Measurements from ENCODE around the gene ACTR6.
"Not testable (repeated sequence)": the region's sequence is repeated elsewhere in the genome, so short reads cannot be mapped to it uniquely, and the experiment has no call there.

ACTR6 gene

DNA sequence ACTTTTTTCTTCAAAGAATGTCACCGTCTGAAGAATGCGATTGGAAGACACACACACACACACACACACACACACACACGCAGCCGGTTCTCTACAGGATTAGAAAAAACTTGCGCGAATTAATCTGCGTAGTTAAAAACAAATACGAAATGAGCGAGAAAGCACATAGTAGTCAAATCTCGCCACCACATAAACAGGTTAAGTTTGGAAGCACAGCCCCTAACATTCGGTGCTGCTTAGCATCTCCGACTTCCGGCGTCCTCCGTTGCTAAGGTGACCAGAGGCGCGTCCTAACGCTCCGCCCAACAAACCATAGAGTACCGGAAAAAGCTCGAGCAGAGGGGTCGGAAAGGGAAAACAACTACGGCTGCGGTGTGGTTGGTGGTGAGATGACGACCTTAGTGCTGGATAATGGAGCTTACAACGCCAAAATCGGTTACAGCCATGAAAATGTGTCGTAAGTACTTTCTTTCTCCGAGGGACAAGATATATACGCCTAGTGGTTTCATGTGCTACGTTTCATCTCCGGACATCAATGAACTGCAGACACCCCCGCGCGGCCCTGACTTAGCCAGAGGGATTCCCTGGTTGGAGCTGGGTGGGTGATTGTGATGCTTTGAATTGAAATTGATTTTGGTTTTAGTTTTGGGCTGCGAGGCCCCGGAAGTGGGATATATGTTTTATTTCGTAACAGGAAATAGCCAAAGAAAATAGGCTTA, at the start of gene ACTR6:
Gene ACTR6, plus strand, starts transcription at position 353 of the 719 bp plus-strand sequence. Its CDS starts 37 bp downstream, at position 390.
- DNase-seq = peak; percentile 97

GRCh38 chr12:100151769-100152168, 48.8 kb upstream of the ACTR6 start:
- no peak for DNase-seq

- no peak for DNase-seq
Observed at GRCh38 chr12:100153131-100153530, 47.5 kb upstream of the ACTR6 start.

- peak; percentile 80 for DNase-seq
Observed at GRCh38 chr12:100154474-100155247, 46.0 kb upstream of the ACTR6 start.

DNA sequence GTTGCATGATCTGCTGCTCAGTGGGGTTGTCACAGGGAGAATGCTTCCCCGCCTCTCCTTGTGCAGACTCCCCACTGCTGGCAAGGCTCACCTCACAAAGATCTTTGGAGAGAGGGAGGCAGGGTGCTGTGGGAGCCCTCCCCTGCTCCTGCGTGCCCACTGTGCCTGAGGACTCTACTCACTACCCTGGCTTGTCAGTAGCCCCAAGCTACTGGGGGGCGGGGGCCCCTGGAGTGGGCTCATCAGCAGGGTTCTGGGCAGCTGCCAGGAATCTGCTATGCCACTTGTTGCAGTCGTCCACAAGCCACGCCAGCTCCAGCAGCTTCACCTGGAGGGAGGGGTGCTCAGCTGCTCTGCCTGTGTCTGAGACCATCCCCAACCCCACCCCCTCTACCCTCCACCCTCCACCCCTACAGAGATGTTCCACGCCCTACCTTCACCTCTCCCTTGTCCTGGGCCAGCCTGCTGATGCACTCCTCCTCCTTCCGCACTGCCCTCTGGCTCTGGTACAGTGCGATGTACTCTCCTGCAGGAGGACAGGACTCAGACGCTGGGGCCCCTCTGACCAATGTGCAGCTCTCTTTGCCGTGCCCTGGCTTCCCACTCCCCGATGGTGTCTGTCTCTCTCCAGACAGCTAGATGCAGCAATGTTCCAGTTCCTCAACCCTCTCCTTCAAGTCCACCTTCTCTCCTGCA, 43.7 kb upstream of the ACTR6 start:
- no peak for DNase-seq

DNA sequence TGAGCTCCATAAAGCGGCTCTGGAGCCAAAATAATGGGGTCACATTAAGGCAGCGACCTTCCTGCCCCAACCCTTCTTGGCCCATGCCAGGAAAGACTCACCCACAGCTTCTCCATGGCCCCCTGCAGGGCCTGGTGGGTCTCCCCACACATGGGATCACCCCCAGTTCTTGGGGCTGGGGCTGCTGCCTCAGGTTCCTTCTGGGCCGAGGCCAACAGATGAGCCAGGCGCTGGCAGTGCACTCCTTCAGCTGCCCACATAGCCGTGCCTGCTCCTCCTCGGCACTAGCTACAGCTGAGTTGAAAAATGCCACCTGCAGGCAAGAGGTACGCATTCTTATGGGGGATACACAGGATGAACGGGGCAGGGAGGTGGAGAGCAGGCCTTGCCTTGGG, 43.2 kb upstream of the ACTR6 start:
- no peak for DNase-seq

- DNase-seq = no peak
Observed at GRCh38 chr12:100158535-100158934, 42.1 kb upstream of the ACTR6 start.

DNA sequence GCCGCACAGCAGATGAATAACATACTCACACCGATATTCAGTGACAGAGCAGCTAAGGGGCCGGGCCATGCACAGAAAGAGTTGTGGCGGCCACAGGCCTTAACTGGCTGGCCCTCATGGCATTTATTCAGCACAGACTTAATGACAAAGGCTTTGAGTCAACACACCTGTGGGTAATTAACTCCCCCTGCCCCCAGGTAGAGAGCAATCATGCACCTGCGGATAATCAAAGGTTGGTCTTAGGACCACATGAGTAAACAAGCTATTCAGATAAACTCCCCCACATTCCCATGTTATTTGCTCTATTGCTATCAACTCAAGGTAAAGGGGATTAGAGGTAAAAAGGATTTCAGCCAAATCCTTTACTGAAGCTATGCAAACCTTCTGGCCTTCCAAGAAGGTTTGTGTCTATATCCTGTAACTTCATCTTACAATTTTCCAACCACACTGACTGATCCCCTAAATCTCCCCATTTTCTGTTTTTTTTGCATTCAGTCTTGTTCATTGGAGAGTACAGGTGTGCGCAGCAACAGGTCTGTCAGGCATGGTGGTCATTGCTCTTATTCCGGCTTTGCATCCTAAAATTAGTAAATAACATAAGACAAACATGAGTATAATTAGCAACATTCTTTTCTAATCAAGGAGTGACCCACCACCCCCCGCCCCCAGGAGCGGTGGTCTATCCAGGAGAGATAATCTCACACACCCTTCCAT, 41.1 kb upstream of the ACTR6 start:
- no peak for DNase-seq

- DNase-seq = peak; percentile 77
Observed at GRCh38 chr12:100163416-100164152, 37.0 kb upstream of the ACTR6 start.

DNA sequence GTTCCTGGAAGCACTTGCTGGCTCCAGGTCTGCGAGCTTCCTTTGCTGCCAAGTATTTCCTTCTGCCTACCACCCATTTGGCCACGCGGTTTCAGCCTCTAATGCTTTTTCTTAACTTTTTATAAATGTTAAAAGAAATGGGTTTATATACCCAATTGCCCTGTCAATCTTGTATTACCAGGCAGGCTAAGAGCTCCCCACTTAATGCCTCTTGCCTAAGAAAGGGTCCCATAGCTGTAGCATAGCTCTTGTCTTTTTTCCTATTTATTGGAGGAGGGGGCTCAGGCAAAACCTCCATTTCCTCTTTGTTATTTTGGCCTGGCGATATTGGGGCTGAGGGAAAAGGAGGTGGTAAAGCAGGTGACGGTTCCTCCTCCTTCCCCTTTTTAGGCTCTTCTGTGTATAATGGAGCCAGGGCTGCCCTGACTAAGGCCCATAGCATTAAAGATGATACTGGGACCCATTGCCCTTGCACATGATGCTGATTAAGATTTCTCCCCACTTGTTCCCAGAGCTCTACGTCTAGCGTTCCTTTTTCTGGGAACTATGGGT, 36.4 kb upstream of the ACTR6 start:
- DNase-seq = no peak

DNA sequence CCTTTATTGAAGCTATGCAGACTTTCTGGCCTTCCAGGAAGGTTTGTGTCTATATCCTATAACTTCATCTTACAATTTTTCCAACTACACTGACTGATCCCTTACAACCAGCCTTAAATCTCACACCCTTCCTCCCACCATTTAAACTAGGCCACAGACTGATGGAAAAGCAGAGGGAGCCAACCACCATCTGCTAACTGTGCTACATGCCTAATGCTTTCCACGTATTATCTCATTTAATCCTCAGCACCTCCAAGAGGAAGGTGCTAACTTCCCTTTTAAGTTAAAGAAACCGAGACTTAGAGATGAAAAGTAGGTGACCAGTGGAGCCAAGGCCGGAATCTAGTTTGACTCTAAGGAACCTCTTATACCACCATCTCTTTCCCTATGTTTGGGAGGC, 35.3 kb upstream of the ACTR6 start:
- DNase-seq = no peak

- no peak for DNase-seq
Observed at GRCh38 chr12:100166232-100166631, 34.4 kb upstream of the ACTR6 start.

- no peak for DNase-seq
Observed at GRCh38 chr12:100168562-100168961, 32.1 kb upstream of the ACTR6 start.

DNA sequence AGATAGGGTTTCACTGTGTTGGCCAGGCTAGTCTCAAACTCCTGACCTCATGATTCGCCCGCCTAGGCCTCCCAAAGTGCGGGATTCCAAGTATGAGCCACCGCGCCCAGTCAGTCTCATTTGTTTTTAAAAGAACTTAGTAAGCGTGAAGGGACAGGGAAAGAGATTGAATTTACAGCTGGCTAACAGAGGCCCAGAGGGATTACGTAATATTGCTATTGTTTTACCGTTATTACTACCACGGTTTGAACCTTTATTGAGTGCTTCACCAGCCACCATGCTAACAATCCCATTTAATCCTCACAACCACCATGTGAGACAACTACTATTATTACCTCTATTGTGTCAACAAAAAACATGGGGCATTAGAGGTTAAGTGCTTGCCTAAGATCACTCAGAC, 31.3 kb upstream of the ACTR6 start:
- no peak for DNase-seq

GRCh38 chr12:100170313-100170858, 30.2 kb upstream of the ACTR6 start:
- no peak for DNase-seq

GRCh38 chr12:100171248-100171647, 29.4 kb upstream of the ACTR6 start:
- DNase-seq = no peak

DNA sequence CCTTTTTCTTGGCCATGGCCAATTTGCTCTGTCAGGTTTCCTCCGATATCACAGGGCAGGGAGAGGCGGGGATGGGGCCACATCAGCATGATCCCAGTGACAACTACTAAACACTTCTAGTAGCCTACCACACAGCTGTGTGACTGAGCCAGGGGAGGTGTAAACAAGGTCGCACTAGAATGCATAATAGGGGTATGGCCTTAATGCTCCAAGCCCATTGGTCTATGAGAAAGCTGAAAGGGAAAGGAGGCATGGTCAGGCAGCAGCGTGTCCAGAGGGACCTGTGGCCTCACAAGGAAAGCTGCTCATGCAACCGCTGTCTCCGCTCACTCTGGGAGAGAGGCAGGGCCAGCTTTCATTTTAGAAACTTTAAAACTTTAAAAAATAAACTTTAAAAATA, 27.5 kb upstream of the ACTR6 start:
- no peak for DNase-seq

- DNase-seq = no peak
Observed at GRCh38 chr12:100174495-100174894, 26.1 kb upstream of the ACTR6 start.

DNA sequence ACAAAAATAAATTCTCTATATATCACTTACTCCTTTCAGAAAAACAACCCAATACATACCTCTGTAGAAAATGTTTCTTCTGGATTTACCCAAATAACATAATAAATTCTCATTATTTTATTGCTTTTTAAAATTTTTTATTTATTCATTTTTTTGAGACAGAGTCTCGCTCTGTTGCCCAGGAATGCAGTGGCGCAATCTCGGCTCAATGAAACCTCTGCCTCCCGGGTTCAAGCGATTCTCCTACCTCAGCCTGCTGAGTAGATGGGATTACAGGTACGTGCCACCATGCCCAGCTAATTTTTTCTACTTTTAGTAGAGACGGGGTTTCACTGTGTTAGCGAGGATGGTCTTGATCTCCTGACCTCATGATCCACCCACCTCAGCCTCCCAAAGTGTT, 24.1 kb upstream of the ACTR6 start:
- DNase-seq = not testable (repeated sequence)

DNA sequence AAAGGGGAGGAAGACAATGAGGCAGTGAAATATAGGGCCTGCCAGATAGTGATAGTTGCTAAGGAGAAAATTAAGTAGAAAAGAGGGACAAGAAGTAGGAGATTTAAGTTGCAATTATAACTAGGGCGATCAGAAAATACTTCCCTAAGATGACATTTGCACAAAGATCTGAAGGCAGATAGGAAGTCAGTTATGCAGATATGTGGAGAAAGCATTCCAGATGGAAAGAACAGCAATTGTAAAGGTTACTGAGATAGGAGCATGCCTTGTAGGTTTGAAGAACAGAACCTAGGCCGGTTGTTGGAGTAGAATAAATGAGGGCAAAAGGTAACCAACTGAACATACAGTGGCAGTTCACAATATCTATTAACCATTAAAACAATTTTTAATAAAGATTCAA, 21.4 kb upstream of the ACTR6 start:
- DNase-seq = no peak

GRCh38 chr12:100184549-100185145, 16.0 kb upstream of the ACTR6 start:
- no peak for DNase-seq
